Hippocampal formation (tissue), 2 donors: ENCODE data around the gene ITGB7.

ENCODE experiments used
- DNase-seq, 2 donors: peaks; one replicate each; lab custom pipeline; 2025; lab: John Stamatoyannopoulos, UW

ITGB7 gene

DNA sequence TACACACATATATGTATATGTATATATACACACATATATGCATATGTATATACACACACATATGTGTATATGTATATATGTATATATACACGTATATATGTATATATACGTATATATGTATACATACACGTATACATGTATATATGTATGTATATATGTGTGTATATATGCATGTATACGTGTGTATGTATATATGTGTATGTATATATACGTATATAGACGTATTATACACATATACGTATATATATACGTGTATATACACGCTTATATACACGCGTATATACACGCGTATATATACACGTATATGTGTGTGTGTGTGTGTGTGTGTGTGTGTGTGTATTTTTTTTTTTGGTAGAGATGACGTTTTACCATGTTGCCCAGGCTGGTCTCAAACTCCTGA, 59.4 kb downstream of the ITGB7 start:
- no peak for DNase-seq

GRCh38 chr12:53147181-53147580, 59.9 kb downstream of the ITGB7 start:
- no peak for DNase-seq

- DNase-seq = no peak
Observed at GRCh38 chr12:53145383-53146260, 61.4 kb downstream of the ITGB7 start.

DNA sequence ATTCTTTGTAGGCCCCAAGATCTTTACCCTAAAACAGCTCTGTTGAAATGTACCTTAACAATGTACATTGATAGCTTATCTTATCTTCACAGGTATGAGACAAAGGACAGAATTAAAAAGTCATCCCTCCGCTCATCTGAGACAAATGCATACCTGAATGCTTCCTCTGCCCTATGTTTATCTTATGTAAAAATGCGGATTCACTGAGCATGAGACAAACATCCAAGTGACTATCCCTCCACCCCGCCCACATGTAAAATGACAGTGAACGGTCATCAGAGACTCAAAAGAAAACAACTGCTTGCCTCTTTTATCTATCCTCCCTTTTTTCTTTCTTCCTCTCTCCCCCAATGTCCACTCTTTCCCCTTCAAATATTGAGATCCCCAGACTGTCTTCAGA, 63.7 kb downstream of the ITGB7 start:
- no peak for DNase-seq
